ENCODE data around the gene ZDHHC7.
A peak's percentile ranks its signal among the peaks of the same experiment; 100 is the strongest.
"Not testable (repeated sequence)": the region's sequence is repeated elsewhere in the genome, so short reads cannot be mapped to it uniquely, and the experiment has no call there.

Gene ZDHHC7

GRCh38 chr16:85010931-85011845, at the start of gene ZDHHC7:
Gene ZDHHC7, minus strand, starts transcription at chr16:85011535. Its CDS starts 20,917 bp downstream, at chr16:84990618.
- peak; percentile 43 for DNase-seq

DNA sequence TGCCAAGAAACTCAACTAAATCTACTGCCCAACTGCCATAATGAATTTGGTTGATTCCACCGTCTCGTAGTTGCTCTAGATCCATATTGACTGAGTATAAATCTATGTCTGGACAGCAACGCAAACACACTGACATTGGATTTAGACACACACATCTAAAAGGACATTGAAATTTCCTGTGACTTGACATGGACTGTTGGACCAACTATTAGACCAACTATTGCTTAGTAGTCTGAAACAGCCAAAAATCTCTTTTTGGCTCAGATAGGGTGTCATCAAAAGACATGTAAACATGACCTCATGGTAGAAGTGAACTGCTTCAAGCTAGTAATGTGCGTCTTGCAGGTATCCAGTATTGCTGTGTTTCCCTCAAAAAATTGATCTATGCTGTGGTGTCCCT, 47.6 kb upstream of the ZDHHC7 start:
- no peak for DNase-seq

DNA sequence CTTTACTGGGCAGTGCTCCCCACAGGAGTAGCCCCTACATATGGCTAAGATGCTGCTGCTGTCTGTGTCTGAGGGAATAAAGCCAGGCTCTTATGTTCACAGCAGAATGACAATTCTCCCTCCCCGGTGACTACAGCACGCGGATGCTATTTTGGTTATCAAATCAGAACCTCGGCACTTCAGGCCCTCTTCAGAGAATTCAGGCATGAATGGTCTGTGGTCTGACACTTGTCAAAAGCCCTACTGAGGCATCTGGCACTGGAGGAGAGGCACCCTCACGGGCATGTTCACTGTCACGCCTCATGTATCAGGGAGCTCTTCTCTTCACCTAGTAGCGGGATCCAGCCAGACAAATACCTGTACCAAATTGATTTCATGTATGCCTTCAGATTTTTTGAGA, 46.6 kb upstream of the ZDHHC7 start:
- DNase-seq = peak; percentile 87

- no peak for DNase-seq
These were observed 46.0 kb upstream of the ZDHHC7 start for GRCh38 chr16:85057212-85057889.

DNA sequence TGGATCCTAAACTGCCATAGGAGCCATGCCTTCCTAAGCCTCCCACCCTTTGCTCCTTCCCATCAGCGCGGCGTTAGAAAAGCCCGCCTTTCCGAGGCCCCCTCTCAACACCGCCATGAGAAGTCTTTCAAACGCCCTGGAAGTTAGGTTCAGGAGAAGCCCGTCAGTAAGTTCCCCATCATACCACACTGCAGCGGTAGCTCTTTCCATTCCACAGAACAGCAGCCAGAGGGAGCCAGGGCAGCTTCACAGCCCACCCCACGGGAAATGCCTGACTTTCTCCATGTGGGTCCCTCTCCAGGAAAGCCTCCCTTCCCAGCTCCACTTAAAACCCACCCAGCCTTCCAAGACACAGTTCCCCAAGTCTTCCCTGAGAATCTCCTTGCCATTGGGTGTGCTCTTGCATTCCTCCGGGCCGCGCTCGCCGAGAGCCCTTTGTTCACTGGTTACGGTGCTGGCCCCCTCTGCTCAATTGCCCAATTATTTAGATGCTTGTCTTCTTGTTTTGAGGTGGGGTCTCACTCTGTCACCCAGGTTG, 44.9 kb upstream of the ZDHHC7 start:
- DNase-seq = no peak

DNA sequence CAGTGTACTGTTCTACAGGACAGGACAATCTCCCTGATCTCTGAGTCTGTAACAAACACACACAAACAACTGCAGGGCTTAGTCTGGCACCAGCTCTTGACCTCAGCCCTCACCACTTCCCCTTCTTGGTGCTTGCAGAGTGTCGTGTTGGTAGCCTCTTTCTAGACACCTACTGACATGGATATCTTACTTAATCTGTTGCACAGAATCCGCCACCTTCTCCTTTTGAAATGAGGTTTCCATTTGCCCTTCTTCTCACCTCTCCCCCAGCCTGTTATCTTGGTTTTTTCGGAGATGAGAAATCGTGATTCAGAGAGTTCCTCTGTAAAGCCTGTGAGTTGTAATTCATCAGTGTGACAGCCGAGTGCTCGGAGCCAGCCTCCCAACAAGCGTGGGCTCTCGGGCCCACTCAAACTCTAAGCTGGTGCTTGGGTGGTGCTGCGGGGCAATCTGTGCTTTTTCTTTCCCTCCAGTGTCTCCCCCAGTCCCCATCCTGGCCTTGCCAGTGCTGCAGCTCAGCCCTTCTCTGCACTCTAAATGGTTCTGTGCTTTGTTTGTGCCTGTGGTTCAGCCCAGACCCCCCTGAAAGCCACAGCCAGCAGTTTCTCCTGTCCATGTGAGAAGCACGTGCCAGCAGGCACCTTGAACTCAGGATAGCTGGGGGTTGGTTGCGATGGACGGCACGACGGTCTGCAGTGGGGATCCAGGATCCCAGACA, 44.3 kb upstream of the ZDHHC7 start:
- no peak for DNase-seq

GRCh38 chr16:85054948-85055492, 43.7 kb upstream of the ZDHHC7 start:
- no peak for DNase-seq

GRCh38 chr16:85054321-85054720, 43.0 kb upstream of the ZDHHC7 start:
- DNase-seq = not testable (repeated sequence)

GRCh38 chr16:85052536-85052935, 41.2 kb upstream of the ZDHHC7 start:
- DNase-seq = no peak

DNA sequence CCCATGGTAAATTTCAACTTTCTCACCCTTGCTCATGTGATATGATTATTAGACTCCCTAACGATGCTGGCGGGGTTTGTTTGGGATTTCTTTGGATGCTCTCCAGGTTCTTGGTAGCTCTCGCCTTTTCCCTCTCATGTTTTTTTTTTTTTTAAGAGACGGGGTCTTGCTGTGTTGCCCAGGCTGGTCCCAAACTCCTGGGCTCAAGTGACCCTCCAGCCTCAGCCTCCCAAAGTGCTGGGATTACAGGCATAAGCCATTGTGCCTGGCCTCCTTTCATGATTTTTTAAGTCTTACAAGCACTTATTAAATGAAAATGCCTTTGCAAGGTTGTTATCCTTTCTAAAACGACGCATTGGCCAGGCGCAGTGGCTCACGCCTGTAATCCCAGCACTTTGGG, 40.3 kb upstream of the ZDHHC7 start:
- DNase-seq = no peak

DNA sequence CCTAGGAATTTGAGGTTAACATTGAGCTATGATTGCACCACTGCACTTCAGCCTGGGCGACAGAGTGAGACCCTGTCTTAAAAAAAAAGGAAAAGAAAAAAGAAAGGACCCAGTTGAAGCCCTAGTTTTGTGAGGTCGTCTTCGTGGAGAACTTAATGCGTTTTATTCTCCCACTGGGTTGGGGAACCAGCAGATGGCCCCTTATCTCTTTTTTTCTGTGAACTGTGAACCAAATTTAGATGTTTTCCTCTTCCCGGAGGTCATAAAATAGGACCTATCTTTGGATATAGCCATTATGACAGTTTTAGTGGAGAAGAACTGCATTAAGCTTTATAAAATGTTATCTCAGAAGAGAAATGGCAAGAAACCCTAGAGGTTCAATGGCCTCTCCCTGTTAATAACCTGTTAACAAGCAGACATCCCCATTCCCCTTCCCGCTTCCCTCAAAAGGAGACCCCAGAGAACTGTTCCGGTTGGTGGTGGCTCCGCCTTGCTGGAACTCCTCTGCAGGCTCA, 39.8 kb upstream of the ZDHHC7 start:
- no peak for DNase-seq

DNA sequence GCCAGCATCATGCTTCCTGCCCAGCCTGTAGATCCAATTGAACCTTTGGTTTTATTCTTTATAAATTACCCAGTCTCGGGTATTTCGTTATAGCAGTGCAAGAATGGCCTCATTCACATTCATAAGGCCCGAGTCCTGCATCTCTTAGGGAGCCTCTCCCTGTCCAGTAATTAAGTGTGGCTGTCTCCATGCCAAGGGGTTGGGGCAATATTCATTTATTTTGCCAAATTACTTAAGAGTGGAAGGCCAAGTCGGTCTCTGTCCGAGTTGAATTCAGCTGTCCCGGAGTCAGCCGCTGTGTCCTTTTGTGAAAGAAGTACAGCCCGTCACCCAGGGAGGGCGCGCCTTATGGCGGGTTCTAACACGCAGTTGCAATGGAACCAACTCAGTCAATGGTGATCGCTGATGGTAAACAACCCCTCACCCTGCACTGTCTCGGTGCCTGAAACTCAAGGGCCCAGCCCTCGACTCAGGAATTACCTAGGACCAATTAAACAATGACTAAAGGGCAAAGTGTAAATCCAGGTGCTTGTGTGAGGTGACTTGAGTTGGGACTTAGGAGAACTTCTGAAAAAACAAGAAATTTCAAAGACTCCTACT, 38.5 kb upstream of the ZDHHC7 start:
- no peak for DNase-seq

DNA sequence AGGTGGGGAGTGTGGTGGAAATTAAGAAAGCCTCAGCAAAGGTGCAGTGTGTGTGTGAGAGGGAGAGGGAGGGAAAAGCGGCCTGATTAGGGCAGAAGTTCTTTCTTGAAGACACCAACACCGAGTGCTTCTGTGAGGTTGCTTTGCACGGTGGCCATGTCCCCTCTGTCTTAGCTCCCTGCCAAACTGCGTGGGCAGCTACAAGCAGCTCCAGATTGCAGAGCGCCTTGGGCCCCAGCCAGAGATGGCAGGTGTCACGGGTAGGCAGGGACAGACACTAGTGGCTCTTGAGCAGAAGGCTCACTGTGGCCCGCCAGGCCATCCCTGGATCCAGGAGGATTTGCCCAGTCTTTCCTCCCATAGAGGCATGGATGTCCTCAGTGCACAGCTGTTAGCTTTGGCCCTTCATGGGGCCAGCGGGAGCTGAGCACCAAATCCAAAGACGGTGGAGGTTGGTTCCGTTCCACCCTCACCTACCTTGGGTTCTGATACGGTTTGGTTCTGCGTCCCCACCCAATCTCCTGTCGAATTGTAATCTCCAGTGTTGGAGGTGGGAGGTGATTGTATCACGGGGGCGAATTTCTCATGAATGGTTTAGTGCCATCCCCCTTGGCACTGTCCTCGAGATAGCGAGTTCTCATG, 37.7 kb upstream of the ZDHHC7 start:
- DNase-seq = no peak

DNA sequence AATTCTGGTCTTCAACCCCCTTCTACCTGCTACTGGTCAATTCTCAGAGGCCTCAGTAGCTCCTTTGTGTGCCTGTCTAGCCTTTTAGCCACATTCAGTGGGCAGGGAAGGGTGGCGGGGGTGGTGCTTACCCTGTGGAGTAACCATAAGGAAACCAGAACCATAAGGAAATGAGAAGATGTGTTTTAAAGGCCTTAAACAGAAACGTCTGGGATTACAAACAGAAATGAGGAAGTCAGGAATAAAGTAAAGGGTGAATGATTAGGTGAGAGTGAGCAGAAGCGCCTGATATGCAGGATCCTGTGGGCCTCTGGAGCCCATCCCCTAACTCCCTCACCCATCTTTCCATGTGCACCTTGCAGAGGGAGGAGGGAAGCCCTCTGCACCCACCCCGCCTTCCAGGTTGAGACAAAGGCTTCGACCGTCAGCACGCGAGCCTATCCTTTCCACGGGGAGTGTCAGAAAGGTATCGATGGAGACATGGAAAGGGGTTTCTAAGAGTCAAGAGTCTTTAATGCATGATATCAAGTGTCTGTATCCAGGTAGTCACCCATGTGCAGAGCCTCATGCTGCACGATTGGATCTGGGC, 36.6 kb upstream of the ZDHHC7 start:
- DNase-seq = no peak

GRCh38 chr16:85046931-85047866, 35.9 kb upstream of the ZDHHC7 start:
- DNase-seq = no peak

DNA sequence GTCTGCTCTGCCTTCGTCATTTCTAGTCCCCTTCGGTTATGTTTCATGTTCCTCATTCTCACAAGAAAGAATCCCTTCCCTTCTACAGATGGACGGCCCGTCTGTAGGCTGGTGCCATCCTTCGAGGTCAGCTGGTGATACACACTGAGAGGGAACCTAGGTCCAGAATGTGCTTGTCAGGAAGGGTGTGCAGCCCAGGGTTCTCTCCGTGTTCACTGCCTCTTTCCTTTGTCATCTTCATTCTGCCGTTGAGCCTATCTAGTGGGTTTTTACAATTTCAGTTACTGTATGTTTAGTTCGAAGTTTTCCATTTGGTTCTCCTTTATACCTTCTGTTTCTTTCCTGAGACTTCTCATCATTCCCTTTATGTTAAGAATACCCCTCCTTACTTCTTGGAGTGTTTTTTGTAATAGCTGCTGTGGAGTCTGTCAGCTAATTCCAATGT, 35.2 kb upstream of the ZDHHC7 start:
- DNase-seq = no peak

- no peak for DNase-seq
These were observed 34.5 kb upstream of the ZDHHC7 start for GRCh38 chr16:85045641-85046471.

- no peak for DNase-seq
These were observed 33.7 kb upstream of the ZDHHC7 start for GRCh38 chr16:85045077-85045476.

GRCh38 chr16:85042606-85043005, 31.3 kb upstream of the ZDHHC7 start:
- no peak for DNase-seq

Measured in DMS79 (cell line).